K562 (cell line): ENCODE data around the gene HAPLN2.

Experiments
- BCL6 ChIP-seq: fragments of 250-450 bp; sonication (Bioruptor Pico); IDR thresholded peaks from 2 replicates; pipeline ENCODE4 v1.4.0; 2020
- CTCF ChIP-seq, 3 experiments: IDR thresholded peaks in 2 of 3; conservative IDR thresholded peaks in 1 of 3; 2 replicates each; pipeline ENCODE4 v1.5.1; 2011 to 2012; ENCODE audit warnings: low read length in 3 of 3, mild to moderate bottlenecking in 3 of 3, control low read depth in 2 of 3, improper control_type of control experiment in 1 of 3, inconsistent platforms in 1 of 3, low read depth in 1 of 3, mixed read lengths in 1 of 3, moderate library complexity in 1 of 3; ENCODE audit not compliant: insufficient read depth in 2 of 3
- E2F5 ChIP-seq: sonication (generic); formaldehyde crosslinking; IDR thresholded peaks from 2 replicates; pipeline ENCODE4 v1.8.0; 2022; ENCODE audit warnings: mild to moderate bottlenecking, missing genetic modification reagents
- ESRRA ChIP-seq: fragments of 450-650 bp; IDR thresholded peaks from 2 replicates; pipeline ENCODE4 v1.6.1; 2014; ENCODE audit warnings: low read depth, mild to moderate bottlenecking, moderate library complexity, borderline replicate concordance
- ETV6 ChIP-seq, 3 experiments: fragments of 150-350 bp in 1 of 3; sonication (generic) in 1 of 3; formaldehyde crosslinking in 1 of 3; IDR thresholded peaks; 2 replicates each; pipeline versions ENCODE4 v1.6.1 to v1.8.0; 2014 to 2022; ENCODE audit warnings: borderline replicate concordance in 2 of 3, low read depth in 2 of 3, antibody characterized with exemption in 1 of 3, low read length in 1 of 3, mild to moderate bottlenecking in 1 of 3, missing genetic modification reagents in 1 of 3
- MXI1 ChIP-seq: IDR thresholded peaks from 2 replicates; pipeline ENCODE4 v1.6.1; 2011; ENCODE audit warnings: low read depth, mild to moderate bottlenecking, improper control_type of control experiment, low read length
- NFRKB ChIP-seq: fragments of 450-650 bp; IDR thresholded peaks from 2 replicates; pipeline ENCODE4 v1.6.1; 2016; ENCODE audit warnings: low read depth
- RAD51 ChIP-seq: fragments of 450-650 bp; IDR thresholded peaks from 2 replicates; pipeline ENCODE4 v1.7.1; 2016; ENCODE audit warnings: low read depth, mild to moderate bottlenecking, borderline replicate concordance
- RB1 ChIP-seq: fragments of 450-650 bp; IDR thresholded peaks from 2 replicates; pipeline ENCODE4 v1.6.1; 2017; ENCODE audit warnings: low read depth, mild to moderate bottlenecking
- ZKSCAN1 ChIP-seq: fragments of 150-350 bp; IDR thresholded peaks from 2 replicates; pipeline ENCODE4 v1.6.1; 2016; ENCODE audit warnings: low read depth, low read length
- ZMIZ1 ChIP-seq, 2 experiments: fragments of 150-350 bp in 1 of 2; IDR thresholded peaks; 2 replicates each; pipeline ENCODE4 v1.6.1; 2012 to 2016; ENCODE audit warnings: low read depth in 2 of 2, low read length in 2 of 2, mild to moderate bottlenecking in 1 of 2, moderate library complexity in 1 of 2
- ZNF274 ChIP-seq: IDR thresholded peaks from 2 replicates; pipeline ENCODE4 v1.6.1; 2011; ENCODE audit warnings: low read depth, mild to moderate bottlenecking, low read length, moderate library complexity, borderline replicate concordance
- ZNF57 ChIP-seq: fragments of 450-650 bp; formaldehyde crosslinking; IDR thresholded peaks from 2 replicates; pipeline ENCODE4 v1.4.0; 2020; ENCODE audit warnings: mild to moderate bottlenecking, moderate library complexity

- TF ChIP-seq RB1, result no peak
- no peak for TF ChIP-seq ETV6 (IDR thresholded peaks at IDR 0.05; ENCODE audit: borderline replicate concordance in 1 of 2, low read depth in 2 of 2, low read length in 1 of 2)
- no peak for TF ChIP-seq ETV6 (CRISPR knock-in tag; IDR thresholded peaks at IDR 0.05; ENCODE audit: borderline replicate concordance)
- no peak for TF ChIP-seq BCL6 (CRISPR knock-in tag)
- no peak for TF ChIP-seq ZMIZ1 (IDR thresholded peaks at IDR 0.05; ENCODE audit: low read depth in 2 of 2, low read length in 2 of 2)
- no peak for TF ChIP-seq ZNF57 (CRISPR knock-in tag)
- no peak for TF ChIP-seq E2F5 (CRISPR knock-in tag)
- TF ChIP-seq NFRKB, result no peak
- no peak for TF ChIP-seq ESRRA
- no peak for TF ChIP-seq RAD51
- no peak for TF ChIP-seq MXI1
- no peak for TF ChIP-seq CTCF (IDR thresholded peaks at IDR 0.05 in 2 of 3, conservative IDR thresholded peaks at IDR 0.05 in 1 of 3; ENCODE audit: insufficient read depth in 2 of 3, low read depth in 1 of 3, low read length in 3 of 3)
- TF ChIP-seq ZNF274, result no peak
- no peak for TF ChIP-seq ZKSCAN1
Observed at GRCh38 chr1:156670791-156671190, 51.6 kb downstream of the HAPLN2 start.
